ENCODE data around the gene GPR160.

The GPR160 gene

DNA sequence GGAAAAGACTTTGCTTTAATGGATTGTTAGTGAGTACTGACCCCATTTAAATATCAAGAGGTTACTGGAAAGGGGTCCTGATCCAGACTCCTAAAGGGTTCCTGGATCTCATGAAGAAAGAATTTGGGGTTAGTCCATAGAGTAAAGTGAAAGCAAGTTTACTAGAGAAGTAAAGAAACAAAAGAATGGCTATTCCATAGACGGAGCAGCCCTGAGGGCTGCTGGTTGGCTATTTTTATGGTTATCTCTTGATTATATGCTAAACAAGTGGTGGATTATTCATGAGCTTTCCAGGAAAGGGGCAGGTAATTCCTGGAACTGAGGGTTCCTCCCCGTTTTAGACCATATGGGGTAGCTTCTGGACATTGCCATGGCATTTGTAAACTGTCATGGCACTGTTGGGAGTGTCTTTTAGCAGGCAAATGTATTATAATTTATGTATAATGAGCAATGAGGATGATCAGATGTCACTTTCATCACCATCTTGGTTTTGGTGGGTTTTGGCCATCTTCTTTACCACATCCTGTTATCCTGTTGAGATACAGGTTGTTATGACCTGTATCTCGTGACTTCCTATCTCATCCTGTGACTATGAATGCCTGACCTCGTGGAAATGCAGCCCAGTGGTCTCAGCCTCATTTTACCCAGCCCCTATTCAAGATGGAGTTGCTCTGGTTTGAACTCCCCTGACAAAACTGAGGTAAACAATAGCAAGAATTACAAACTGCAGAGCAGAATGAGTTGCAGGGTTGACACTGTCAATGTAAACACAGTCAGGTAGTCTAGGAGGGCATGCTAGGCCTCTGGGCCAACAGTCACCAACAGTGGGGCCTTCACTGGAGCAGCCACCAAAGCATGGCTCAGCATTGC is 10.3 kb upstream of the GPR160 start:
- DNase-seq (ENCODE audit: low spot score) (no peak), FAIRE-seq (no peak)

DNA sequence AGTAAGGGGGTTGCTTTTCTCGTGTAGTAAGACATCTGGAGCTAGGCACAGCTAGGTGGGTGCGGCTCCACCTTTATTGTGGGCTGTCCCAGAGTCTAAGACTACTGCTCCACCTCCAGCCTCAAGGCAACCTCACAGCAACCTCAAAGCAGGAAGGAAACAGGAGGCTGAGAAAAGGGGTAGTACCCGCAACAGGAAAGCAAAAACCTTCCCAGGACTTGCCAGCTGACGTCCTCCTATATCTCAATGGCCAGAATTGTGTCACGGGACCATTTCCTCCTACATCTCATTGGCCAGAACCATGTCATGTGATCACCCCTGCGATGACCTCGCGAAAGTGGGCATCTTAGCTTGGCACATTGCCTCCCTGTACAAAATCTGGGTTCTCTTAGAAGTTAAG is 4.3 kb upstream of the GPR160 start:
- DNase-seq (ENCODE audit: low spot score), result no peak
- FAIRE-seq, result no peak

DNA sequence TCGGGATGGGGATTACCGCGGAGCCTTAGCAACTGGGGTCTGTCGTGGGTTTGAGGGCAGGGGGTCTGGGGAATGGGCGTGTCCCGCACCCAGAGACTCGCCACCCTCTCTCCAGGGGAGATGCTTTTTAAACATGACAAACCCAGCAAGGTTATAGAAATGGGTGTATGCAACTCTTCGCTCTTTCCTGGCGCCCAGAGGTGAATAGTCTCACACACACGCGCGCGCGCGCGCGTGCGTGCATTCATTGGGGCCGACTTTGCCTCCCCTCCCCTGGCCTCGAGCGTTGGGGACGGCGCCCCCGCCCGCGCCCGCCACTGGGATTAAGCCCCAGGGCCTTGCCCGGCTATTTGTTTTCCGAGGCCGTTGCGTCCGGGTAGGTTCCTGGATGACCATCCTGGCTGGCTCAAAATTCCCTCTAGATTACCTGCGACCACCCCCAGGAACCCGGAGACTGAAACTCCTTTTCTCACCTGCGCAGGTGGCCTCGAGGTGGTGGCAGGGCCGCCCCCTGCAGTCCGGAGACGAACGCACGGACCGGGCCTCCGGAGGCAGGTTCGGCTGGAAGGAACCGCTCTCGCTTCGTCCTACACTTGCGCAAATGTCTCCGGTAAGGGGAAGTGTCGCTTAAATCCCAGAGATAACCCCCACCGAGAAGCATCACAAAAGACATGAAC is 777 bp downstream of the GPR160 start:
- DNase-seq (ENCODE audit: low spot score) (no peak), FAIRE-seq (no peak)

DNA sequence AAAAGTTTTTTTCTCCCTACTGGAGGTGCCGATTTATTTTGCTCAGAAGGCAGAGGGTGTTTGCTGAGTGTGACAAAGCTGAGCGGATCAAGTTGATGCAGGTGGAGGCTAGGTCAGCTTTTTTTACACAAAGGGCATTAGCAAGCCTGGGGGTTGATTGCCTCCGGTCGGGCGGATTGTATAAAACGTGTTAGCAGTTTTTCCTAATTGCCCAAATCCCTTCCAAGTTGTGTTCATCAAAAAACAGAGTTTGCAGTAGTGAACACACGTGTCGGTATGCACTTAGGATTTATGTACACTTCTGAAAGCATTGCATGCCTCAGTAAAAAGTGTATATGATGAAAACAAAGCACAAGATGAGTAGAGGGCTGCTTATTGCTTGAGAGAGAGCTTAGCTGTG is 2.6 kb downstream of the GPR160 start:
- no peak for FAIRE-seq
- no peak for DNase-seq (ENCODE audit: low spot score)

DNA sequence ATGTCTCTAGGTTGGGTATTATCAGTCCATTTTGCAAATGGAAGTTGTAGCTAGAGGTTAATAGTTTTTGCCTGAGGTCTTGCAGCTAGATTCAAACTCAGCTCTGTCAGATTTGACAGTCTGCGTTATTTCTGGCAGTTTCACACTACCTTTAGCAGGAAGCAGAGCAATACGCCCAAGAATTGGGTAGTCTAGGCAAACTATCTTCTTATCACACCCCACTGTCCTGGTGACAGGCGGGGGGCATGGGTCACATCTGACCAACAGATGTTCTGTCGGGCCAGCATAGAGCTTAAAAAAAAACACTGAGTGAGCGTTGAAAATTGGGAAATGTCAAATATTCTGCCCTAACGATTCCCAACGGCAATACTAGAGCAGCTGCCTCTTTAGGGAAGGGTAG is 5.7 kb downstream of the GPR160 start:
- FAIRE-seq, result no peak
- DNase-seq (ENCODE audit: low spot score), result no peak

DNA sequence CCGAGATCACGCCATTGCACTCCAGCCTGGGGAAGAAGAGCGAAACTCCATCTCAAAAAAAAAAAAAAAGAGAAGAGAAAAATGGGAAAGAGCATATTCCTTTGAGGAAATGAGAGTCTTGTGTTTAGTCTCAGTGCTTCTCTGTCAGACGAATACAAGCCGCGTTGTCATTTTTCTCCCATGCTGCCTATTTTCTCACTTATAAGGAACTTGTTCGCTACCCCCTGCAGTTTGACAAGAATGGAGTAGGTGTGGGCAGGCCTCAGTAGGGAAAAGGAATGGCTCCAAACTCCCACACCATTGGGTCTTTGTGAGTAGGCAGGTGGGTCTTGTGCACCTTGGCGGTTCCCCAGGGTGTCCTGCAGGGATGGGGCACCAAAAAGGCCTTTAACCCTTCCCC is 6.5 kb downstream of the GPR160 start:
- FAIRE-seq (no peak), DNase-seq (ENCODE audit: low spot score) (no peak)

DNA sequence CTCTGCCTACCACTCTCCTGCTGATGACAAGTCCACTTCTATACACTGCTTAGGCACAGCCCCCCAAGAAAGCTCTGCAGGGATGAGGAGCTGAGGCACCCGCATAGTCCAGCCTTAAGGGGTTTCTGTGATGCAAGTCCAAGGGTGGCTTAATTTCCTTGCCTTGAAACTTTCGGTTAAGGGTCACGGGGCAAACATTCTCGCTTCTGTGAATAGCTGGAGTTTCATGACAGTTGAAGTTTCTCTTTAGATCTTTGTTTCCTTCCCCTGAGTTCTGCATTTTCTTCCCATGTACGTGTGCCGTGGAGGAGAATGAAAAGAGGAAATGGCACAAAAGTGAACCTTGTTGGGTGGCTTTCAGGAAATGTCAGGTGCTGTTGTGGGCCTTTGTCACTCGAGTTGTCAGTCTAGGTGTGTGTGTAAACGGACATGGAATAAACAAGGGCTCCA is 7.0 kb downstream of the GPR160 start:
- FAIRE-seq (no peak), DNase-seq (ENCODE audit: low spot score) (no peak)

DNA sequence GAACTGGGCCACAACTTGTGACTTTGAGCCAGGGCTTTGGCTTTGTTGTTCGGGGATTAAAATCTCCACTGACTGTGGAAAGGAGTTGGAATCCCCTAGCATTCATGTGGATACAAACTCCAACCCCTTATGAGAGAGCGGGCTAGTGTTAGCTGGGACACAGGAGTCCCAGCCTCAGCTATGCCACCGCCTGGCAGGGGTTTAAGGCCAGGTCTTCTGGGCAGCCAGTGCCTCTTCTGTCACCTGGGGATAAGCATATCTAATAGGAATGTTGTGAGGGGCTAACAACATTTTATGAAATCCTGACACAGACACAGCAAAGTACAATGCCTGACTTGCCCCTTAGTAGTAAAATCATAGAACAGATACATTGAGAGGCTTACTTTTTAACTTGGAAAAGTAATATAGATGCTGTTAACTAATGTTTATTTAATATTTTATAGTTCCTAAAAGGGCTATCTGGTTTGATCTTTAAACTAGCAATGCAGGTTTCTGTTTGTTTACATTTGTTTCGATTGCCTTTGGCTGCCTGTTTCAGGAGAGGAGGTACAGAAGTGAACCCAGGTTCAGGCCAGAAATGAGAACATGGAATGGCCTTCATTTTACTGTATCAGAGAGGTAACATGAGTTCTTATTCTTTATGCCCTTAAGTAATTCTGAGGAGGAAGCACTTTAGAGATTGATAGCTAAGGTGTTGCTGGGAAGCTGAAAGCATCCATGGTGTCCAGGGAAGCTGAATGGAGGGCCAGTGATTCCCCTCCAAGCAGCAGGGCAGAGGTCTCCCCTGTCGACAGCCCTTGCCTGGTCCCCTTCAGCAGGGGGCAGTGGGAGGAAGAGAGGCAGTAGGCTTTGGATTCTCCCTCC is 8.7 kb downstream of the GPR160 start:
- FAIRE-seq, result no peak

DNA sequence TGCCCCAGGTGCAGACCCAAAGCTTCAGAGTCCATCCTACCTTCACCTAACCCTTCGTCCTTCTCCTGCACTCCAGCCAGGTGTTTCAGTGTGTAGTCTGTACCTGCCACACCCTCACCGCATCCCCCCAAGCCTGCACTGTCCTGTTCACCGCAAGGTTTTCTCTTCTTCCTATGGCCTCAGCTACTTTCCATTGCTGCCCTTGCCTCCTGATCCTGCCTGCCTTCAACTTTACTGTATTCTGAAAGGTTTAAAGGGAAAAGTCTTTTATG is 9.3 kb downstream of the GPR160 start:
- no peak for FAIRE-seq
- no peak for DNase-seq (ENCODE audit: low spot score)

More for the DNA sequence above, 8.7 kb downstream of the GPR160 start:
- no peak for DNase-seq (ENCODE audit: low spot score)

DNA sequence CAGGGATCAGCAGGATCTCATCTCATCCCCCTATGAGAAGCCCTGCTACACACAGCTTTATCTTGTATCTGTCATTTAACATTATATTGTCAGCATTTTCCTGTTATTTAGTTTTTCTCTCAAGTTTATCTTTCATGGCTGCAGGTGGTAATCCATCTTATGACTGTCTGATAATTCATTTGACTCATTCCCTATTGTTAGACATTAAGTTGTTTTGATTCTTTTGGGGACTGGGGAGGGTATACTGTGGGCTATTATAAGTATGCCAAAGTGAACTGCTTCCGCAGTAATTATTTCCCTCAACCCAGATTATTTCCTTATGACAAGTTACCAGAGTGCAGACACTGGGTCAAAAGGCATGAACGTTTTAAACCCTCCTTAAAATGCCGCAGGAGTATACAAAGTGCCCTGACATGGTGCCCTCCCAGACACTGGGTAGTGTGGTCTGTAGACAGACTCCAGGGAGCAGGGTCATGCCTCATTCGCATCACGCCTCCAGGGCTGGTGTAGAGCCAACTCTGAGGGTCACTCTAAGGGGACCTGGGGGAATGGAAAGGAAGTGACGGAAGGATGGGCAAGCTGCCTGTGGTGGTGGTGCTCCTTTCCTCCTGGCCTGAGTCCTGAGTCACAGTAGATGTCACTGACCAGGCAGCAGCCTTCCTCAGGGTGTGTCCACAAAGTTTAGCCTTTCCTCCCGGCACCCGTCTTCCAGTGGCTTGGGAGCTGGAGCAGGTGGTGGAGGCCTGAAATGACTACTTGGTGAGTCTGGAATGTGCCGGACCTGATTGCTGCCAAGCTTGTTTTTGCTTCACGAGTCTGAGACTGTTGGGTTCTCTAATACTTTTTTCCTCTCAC is 11.6 kb downstream of the GPR160 start:
- FAIRE-seq (peak; percentile 95), DNase-seq (ENCODE audit: low spot score) (peak; percentile 95)

DNA sequence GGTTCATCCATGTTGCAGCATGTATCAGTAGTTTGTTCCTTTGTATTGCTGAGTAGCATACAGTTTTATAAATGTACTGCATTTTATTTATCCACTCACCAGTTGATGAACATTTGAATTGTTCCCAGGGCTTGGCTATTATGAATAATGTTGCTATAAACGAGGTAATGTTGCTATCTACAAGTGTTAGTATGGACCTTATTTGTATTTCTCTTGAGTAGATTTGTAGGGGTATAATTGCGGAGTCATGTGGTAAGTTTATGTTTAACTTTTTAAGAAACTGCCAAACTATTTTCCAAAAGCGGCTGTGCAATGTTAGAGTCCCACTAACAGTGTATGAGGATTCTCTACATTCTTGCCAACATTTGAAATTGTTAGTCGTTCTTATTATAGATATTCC is 13.0 kb downstream of the GPR160 start:
- DNase-seq (ENCODE audit: low spot score), result no peak
- no peak for FAIRE-seq

DNA sequence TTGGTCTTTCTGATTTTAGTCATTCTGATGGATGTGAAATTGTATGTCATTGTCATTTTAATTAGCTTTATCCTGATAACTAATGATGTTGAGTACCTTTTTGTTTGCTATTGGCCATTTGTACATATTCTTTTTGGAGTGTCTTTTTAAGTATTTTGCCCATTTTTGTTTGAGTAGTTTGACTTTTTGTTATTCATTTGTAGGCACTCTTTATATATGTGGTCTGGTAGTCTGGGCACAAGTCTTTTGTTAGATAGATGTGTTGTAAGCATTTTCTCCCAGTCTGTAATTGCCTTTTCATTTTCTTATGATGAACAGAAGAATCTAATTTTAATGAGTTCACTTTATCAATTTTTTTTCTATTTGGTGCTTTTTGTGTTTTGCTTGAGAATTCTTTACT is 14.6 kb downstream of the GPR160 start:
- FAIRE-seq (no peak), DNase-seq (ENCODE audit: low spot score) (no peak)

DNA sequence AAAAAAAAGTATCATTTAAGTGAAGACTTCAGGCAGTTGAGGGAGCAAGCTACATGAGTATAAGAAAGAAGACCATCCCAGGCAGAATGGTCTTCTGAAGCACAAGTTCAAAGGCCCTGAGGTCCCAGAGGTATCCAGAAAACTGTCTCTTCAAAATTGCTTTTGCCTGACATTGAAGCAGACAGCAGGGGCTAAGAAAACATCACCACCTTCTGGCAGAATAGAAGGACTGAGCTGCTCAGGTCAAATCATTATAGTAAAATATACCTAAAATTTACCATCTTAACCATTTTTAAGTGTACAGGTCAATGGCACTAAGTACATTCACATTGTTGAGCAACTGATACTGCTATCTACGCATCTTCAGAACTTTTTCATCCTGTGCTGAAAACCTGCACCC is 16.4 kb downstream of the GPR160 start:
- DNase-seq (ENCODE audit: low spot score), result no peak
- FAIRE-seq, result no peak

DNA sequence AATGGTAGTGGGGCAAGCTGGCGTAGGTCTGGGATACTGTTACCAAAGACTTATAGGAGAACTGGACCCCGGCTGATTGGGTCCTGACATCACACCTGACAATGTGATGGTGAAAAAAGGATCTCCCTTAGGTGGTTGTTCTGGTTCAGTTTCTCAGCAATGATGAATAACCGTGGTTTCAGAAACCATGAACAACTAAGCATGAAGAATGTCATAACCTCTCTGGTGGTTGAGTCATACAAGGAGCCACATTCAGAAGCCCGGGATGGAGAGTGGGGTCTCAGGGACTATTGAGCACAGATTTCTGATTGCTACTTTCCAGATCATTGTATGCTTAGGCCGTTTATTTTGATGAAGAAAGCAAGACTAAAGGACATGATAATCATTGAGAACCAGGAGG is 17.4 kb downstream of the GPR160 start:
- FAIRE-seq, result peak; percentile 96

DNA sequence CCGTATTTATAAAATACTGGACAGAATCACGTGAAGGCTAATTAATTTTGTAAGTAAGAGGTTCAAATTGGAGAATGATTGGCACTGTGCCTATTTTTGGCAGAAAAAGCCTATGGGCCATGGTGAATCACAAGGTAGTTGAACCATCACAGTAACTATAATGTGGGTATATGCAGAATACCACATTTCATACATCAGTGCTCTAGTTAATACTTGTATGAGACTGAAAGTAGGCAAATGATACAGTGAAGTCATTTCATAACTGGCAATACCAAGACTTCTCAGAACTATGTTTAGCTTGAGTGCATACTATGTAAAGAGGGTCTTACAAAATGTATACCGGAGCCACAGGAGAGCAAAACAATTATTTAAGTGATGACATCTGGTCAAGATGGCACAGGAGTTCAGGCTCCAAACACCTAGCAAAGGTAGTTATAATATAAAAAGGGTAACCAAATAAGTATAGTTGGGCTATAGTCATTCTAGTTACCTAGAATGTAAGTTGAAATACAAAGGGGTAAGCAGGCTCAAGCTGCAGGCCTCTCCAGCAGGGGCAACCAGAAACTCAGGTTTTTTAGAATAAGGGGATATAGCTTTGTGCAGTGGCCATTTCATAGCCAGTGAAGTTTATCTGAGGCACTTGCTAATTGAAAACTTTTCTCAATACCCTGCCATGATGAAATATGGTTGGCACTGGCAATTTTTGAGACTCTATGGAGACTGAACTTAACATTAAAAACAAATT is 19.1 kb downstream of the GPR160 start:
- DNase-seq (ENCODE audit: low spot score) (peak; percentile 83), FAIRE-seq (peak; percentile 98)

More for the DNA sequence above, 17.4 kb downstream of the GPR160 start:
- peak; percentile 84 for DNase-seq (ENCODE audit: low spot score)

DNA sequence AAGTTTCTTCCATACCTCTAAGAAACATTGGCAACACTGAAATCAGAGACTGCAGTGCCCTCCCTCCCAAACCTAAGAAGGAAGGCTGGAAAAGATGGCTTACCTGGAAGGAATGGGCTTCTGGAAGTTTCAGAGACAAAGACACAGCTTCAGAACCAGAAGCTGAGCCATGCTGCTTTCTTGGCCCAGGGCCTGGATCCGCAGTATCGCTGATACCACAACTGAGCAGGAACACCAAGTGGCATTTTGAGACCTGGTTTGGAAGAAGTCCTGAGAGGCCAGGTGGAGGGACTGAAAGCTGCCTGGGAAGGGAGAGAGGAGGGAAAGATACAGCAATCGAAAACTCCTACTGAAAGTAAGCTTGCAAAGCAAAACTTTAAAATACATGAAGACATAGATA is 19.8 kb downstream of the GPR160 start:
- DNase-seq (ENCODE audit: low spot score) (no peak), FAIRE-seq (no peak)

DNA sequence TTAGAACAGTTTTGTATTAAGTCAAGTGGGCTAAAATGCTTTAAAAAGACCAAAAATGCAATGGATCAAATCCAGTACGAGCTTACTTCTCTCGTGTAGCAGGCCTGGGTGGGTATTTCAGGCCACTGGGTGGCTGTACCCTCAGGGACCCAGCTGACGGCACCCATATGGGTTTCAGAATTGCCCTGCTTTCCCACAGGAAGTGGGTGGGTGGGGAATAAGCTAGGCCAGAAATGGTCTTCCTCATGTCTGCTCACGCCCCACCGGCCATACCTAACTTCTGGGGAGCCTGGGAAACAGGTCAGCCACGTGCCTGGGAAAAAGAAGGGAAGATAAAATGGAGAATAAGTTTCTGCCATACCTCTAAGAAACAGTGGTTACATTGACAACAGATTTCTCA is 20.3 kb downstream of the GPR160 start:
- no peak for FAIRE-seq
- no peak for DNase-seq (ENCODE audit: low spot score)

DNA sequence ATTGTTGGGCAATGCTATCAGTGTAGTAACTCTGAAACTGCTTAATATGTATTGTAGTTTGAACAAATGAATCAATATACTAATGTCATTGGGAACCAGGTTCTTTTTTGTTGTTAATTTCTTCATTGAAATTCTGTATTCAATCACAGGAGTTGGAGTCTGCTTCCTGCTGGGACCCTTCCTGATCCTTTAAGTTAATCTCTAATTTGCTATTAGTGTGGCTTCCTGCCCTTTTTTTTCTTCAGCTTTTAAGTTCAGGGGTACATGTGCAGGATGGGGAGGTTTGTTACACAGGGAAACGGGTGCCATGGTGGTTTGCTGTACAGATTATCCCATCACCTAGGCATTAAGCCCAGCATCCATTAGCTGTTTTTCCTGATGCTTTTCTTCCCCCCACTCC is 21.7 kb downstream of the GPR160 start:
- no peak for DNase-seq (ENCODE audit: low spot score)
- FAIRE-seq, result no peak

DNA sequence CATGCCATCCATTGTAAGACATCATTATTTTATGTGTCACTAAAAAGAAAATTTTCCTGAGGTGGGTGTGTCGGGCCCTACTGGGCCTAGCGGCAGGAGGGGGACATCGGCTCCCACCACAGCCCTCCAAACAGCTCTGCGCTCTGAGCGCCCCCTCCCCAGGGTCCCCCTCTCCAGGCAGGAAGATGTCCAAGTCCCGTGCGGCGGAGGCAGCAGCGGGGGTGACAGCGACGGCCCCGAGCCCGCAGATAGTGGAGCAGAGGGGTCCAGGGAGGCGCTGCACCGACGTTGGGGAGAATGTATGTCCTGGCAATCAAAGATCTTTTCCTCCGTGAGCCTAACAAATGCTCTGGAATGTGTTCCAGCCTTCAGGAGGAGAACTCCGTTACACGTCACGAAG is 24.3 kb downstream of the GPR160 start:
- no peak for FAIRE-seq

DNA sequence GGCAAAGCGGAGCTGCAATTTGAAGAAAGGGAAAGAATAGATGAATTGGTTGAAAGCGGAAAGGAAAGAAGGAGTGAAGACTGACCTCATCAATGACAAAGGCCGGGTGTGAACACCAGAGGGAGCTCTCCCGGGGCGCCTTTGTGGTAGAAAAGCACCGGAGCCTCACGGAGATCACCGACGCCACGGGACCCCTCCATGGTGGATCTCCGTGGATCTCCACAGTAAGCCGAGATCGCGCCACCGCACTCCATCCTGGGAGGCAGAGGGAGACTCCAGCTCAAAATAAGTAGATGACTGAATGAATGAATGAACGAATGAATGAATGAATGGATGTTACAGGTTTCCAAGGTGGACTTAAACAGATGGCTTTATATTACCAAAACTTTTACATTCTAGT is 25.0 kb downstream of the GPR160 start:
- FAIRE-seq (no peak), DNase-seq (ENCODE audit: low spot score) (no peak)

More for the DNA sequence above, 24.3 kb downstream of the GPR160 start:
- DNase-seq (ENCODE audit: low spot score), result no peak

All from RCC 7860 (cell line).